GM12874 (cell line): ENCODE measurements around the gene ZNF717.

Experiments used
- TF ChIP-seq, protein P1 (sequence below): IDR thresholded peaks from 2 replicates; pipeline ENCODE4 v1.5.1; 2011; ENCODE audit warnings: low read depth, mild to moderate bottlenecking, control low read depth, low read length, moderate library complexity; ENCODE audit not compliant: insufficient read depth

The ZNF717 gene

DNA sequence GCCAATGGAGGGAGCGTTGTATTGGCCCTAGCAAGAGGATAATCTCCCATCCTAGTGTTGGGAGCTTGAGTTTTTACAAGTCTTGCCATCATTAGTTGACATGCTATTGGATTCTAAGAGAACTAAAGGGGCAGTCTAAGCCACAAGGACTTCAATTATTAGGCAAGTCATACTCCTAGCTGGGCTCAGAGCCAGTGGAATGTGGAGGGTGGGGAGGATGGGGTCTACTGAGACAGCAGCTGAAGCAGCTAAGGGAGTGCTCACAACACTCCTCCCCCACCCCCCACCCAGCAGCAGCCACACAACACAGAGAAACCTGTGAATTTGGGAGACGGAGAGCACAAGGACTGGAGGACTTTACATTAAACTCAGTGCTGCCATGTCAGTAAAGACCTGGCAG lies 93.3 kb downstream of the ZNF717 start:
- TF ChIP-seq, protein P1, sequence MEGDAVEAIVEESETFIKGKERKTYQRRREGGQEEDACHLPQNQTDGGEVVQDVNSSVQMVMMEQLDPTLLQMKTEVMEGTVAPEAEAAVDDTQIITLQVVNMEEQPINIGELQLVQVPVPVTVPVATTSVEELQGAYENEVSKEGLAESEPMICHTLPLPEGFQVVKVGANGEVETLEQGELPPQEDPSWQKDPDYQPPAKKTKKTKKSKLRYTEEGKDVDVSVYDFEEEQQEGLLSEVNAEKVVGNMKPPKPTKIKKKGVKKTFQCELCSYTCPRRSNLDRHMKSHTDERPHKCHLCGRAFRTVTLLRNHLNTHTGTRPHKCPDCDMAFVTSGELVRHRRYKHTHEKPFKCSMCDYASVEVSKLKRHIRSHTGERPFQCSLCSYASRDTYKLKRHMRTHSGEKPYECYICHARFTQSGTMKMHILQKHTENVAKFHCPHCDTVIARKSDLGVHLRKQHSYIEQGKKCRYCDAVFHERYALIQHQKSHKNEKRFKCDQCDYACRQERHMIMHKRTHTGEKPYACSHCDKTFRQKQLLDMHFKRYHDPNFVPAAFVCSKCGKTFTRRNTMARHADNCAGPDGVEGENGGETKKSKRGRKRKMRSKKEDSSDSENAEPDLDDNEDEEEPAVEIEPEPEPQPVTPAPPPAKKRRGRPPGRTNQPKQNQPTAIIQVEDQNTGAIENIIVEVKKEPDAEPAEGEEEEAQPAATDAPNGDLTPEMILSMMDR, result no peak

DNA sequence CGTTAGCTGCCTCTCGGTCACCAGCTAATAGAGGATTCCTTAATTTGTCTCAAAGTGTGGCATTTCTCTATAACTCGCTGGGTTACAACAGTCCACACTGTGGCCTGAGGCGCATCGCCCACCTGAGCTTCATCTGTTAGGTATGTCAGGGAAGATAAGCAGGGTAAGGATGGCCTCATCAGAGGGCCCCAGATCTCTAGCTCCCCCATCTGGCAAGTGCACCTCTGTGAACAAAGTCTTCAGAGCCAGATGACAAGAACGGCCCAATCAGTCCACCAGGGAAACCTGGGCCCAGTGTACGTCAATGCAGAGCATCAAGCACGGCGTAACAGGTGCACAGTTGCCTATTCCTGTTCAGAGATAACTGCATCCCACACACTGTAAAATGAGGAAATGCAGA lies 98.0 kb downstream of the ZNF717 start:
- TF ChIP-seq, protein P1, result no peak
